SK-N-SH (cell line): ENCODE results near the gene C4orf54. TPM values are rescaled to one million over a fixed set of nuclear protein-coding genes. Genes with fewer than 3 reads are reported as not detected.

Source experiments
- CTCF ChIA-PET: fragments of 300-600, 350-600 bp; formaldehyde crosslinking; extraction: SDS; loops from one replicate; lab custom pipeline; 2021; lab: Yijun Ruan, JAX
- POLR2A ChIA-PET: fragments of 350-600 bp; sonication (Branson Sonifier 250); formaldehyde crosslinking; extraction: SDS; loops from one replicate; lab custom pipeline; 2020; ENCODE audit warnings: antibody characterized with exemption, inconsistent platforms; lab: Yijun Ruan, JAX
- DNase-seq: peaks from one replicate; pipeline ENCODE4 v3.0.0; 2012
- H2AFZ ChIP-seq: fragments of 200-600 bp; sonication (generic); 2 replicates; pipeline ENCODE4 v1.8.1; 2016; ENCODE audit warnings: antibody characterized with exemption, mild to moderate bottlenecking, low read depth
- H3F3A ChIP-seq: fragments of 200-600 bp; sonication (generic); replicated peaks from 2 replicates; pipeline ENCODE3; 2016; ENCODE audit warnings: antibody characterized with exemption, mild to moderate bottlenecking; ENCODE audit not compliant: insufficient read depth
- H3K27ac ChIP-seq, 2 experiments: fragments of 200-500 bp in 1 of 2; fragments of 200-600 bp in 1 of 2; sonication (Bioruptor generic) in 1 of 2; sonication (generic), shearing (Covaris generic) in 1 of 2; 2 replicates each; pipeline versions ENCODE4 v1.5.1 to v1.6.1; 2014 to 2016; ENCODE audit warnings: low read depth in 2 of 2, inconsistent platforms in 1 of 2, low read length in 1 of 2, mild to moderate bottlenecking in 1 of 2, mixed read lengths in 1 of 2
- H3K27me3 ChIP-seq: fragments of 200-600 bp; sonication (generic), shearing (Covaris generic); 2 replicates; pipeline ENCODE4 v1.6.1; 2016; ENCODE audit warnings: mixed run types; ENCODE audit not compliant: insufficient read depth
- H3K36me3 ChIP-seq, 2 experiments: fragments of 200-500 bp in 1 of 2; fragments of 200-600 bp in 1 of 2; sonication (Bioruptor generic) in 1 of 2; sonication (generic) in 1 of 2; replicated peaks in 1 of 2; 2 replicates each; pipeline versions ENCODE3 to v1.5.1; 2014 to 2016; ENCODE audit warnings: low read length in 1 of 2, mild to moderate bottlenecking in 1 of 2; ENCODE audit not compliant: insufficient read depth in 2 of 2, control insufficient read depth in 1 of 2
- H3K4me1 ChIP-seq, 2 experiments: fragments of 200-500 bp in 1 of 2; fragments of 200-600 bp in 1 of 2; sonication (Bioruptor generic) in 1 of 2; sonication (generic), shearing (Covaris generic) in 1 of 2; 2 replicates each; pipeline versions ENCODE4 v1.5.1 to v1.6.1; 2014 to 2016; ENCODE audit warnings: low read depth in 1 of 2, low read length in 1 of 2, mixed run types in 1 of 2; ENCODE audit not compliant: insufficient read depth in 2 of 2, control insufficient read depth in 1 of 2
- H3K4me2 ChIP-seq: fragments of 200-600 bp; sonication (generic), shearing (Covaris generic); 2 replicates; pipeline ENCODE4 v1.6.1; 2017; ENCODE audit warnings: mixed run types
- H3K4me3 ChIP-seq, 2 experiments: fragments of 200-500 bp in 1 of 2; fragments of 200-600 bp in 1 of 2; sonication (Bioruptor generic) in 1 of 2; sonication (generic), shearing (Covaris generic) in 1 of 2; 2 replicates each; pipeline versions ENCODE4 v1.5.1 to v1.8.1; 2014 to 2016; ENCODE audit warnings: low read depth in 2 of 2, inconsistent platforms in 1 of 2, low read length in 1 of 2, mild to moderate bottlenecking in 1 of 2, mixed read lengths in 1 of 2, moderate library complexity in 1 of 2
- H3K79me2 ChIP-seq: fragments of 200-600 bp; sonication (generic); 2 replicates; pipeline ENCODE4 v1.8.1; 2017; ENCODE audit warnings: mild to moderate bottlenecking; ENCODE audit not compliant: insufficient read depth
- H3K9ac ChIP-seq: fragments of 200-600 bp; sonication (generic); 2 replicates; pipeline ENCODE4 v1.6.1; 2017; ENCODE audit warnings: mixed run types
- H3K9me2 ChIP-seq: fragments of 200-600 bp; sonication (generic); 2 replicates; pipeline ENCODE4 v1.6.1; 2017; ENCODE audit warnings: mixed run types
- H3K9me3 ChIP-seq: fragments of 200-600 bp; sonication (generic); 2 replicates; pipeline ENCODE4 v1.6.1; 2017; ENCODE audit warnings: mixed run types, mild to moderate bottlenecking, moderate library complexity
- H4K20me1 ChIP-seq: fragments of 200-600 bp; sonication (generic); 2 replicates; pipeline ENCODE4 v1.6.1; 2017; ENCODE audit warnings: mild to moderate bottlenecking, mixed run types; ENCODE audit not compliant: insufficient read depth
- CHD2 ChIP-seq: fragments of 150-350 bp; IDR thresholded peaks from 2 replicates; pipeline ENCODE4 v1.6.1; 2018; ENCODE audit warnings: low read length; ENCODE audit not compliant: partially characterized antibody
- IRF3 ChIP-seq: fragments of 150-350 bp; IDR thresholded peaks from 2 replicates; pipeline ENCODE4 v1.6.1; 2016; ENCODE audit warnings: mild to moderate bottlenecking, low read depth, low read length
- POLR2AphosphoS5 ChIP-seq: IDR thresholded peaks from 2 replicates; pipeline ENCODE4 v1.6.1; 2012; ENCODE audit warnings: low read depth, low read length
- REST ChIP-seq: IDR thresholded peaks from 2 replicates; pipeline ENCODE4 v1.6.1; 2012; ENCODE audit warnings: mild to moderate bottlenecking, low read depth, low read length, moderate library complexity
- RFX5 ChIP-seq: IDR thresholded peaks from 2 replicates; pipeline ENCODE4 v1.6.1; 2012; ENCODE audit warnings: mild to moderate bottlenecking, improper control_type of control experiment, low read length
- WGBS: methylation state at CpG from one replicate; pipeline ENCODE4 v1.1.6; 2017; ENCODE audit warnings: low lambda C conversion rate; 5-methylcytosine and 5-hydroxymethylcytosine counted together
- polyA plus RNA-seq, 3 experiments: library from polyadenylated mRNA; depleted of rRNA; stranded (reverse); fragments of >200 nt; gene quantifications; 2 replicates each; pipeline ENCODE4 v1.2.3, GENCODE V29; 2012
- TF ChIP-seq, protein P1 (sequence below): IDR thresholded peaks from 2 replicates; pipeline ENCODE4 v1.4.0; 2012; ENCODE audit warnings: low read depth, borderline replicate concordance
- TF ChIP-seq, protein P2 (sequence below): IDR thresholded peaks from 2 replicates; pipeline ENCODE4 v1.4.0; 2012; ENCODE audit warnings: low read depth, borderline replicate concordance
- TF ChIP-seq, protein P3 (sequence below): IDR thresholded peaks from 2 replicates; pipeline ENCODE4 v1.4.0; 2012; ENCODE audit warnings: low read depth

Gene C4orf54
- polyA plus RNA-seq, 1 of the 3 experiments (the other 2 are of a cell fraction), result not detected

DNA sequence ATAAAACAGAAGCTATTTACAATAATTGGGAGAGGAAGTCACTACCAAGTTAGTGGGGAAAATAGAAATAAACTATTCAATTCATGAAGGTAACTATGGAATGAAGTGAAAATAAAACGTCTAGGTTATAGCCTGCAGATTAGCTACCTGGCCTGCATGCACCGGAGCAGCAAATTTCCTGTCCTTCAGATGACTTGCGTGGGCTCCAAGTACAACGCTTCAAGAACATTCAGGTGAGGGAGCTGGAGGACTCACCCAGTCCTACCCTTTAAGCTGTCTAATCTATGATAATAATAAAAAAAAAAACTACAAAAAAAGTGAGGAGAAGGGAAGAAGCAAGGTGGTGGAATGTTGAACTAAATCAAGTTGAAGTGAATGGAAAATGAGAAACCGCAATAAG lies 13.2 kb downstream of the C4orf54 start (continued):
- TF ChIP-seq REST, result no peak

DNA sequence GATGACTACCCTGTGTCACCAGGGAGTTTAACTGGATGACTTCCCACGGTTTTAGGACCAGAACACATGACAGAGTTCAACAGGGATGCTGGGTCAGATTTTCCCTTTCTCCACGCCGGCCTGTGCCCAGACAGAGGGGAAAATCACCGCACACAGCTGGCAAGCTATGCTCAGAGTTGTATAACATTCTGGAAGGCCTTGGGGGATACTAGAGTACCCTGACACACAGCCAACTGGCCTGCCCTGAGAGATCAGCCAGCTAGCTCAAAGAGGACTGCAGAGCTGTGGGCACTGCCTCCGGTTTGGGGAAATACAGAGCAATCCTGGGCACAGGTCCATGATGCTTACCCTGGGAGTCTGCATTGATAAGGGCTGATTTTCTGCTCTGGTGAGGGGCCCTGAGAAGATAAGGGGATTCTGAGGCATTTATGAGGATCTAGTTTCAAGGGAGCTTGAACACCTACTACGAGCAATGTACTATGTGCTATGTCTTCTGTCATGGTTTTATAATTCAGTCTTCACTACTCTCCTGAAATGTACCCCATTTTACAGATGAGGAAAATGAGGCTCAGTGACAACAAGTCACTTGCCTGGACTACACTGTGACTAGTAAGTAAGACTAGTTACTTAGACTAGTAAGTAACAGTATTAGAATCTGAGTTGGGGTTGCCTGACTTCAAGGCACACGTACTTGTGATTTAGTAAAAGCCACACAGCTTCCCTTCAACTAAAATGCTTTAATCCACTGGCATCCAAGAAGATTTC lies 14.7 kb downstream of the C4orf54 start:
- H3K9ac ChIP-seq, result no peak overlapping the region
- no peak overlapping the region for H3K4me3 ChIP-seq
- no peak for DNase-seq
- no peaks in the 10 kb centered on the region for H3K79me2 ChIP-seq
- H3K9me3 ChIP-seq, result no peaks in the 10 kb centered on the region
- WGBS, result 67% methylated on average over 7 of the region's 7 CpGs
- H3K4me2 ChIP-seq, result no peak overlapping the region
- peaks cover 0 to 3% of the 10 kb centered on the region in 2 experiments; a peak in 1 of 4 replicates for H3K4me1 ChIP-seq
- H2AFZ ChIP-seq, result no peak overlapping the region
- TF ChIP-seq CHD2 (no peak), POLR2AphosphoS5 (no peak), RFX5 (no peak), IRF3 (no peak), REST (no peak)
- TF ChIP-seq, protein P1, sequence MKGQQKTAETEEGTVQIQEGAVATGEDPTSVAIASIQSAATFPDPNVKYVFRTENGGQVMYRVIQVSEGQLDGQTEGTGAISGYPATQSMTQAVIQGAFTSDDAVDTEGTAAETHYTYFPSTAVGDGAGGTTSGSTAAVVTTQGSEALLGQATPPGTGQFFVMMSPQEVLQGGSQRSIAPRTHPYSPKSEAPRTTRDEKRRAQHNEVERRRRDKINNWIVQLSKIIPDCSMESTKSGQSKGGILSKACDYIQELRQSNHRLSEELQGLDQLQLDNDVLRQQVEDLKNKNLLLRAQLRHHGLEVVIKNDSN, result no peak
- TF ChIP-seq, protein P2, sequence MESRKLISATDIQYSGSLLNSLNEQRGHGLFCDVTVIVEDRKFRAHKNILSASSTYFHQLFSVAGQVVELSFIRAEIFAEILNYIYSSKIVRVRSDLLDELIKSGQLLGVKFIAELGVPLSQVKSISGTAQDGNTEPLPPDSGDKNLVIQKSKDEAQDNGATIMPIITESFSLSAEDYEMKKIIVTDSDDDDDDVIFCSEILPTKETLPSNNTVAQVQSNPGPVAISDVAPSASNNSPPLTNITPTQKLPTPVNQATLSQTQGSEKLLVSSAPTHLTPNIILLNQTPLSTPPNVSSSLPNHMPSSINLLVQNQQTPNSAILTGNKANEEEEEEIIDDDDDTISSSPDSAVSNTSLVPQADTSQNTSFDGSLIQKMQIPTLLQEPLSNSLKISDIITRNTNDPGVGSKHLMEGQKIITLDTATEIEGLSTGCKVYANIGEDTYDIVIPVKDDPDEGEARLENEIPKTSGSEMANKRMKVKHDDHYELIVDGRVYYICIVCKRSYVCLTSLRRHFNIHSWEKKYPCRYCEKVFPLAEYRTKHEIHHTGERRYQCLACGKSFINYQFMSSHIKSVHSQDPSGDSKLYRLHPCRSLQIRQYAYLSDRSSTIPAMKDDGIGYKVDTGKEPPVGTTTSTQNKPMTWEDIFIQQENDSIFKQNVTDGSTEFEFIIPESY, result no peak
- TF ChIP-seq, protein P3, sequence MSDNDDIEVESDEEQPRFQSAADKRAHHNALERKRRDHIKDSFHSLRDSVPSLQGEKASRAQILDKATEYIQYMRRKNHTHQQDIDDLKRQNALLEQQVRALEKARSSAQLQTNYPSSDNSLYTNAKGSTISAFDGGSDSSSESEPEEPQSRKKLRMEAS, result no peak
- H4K20me1 ChIP-seq, result no peaks in the 10 kb centered on the region
- H3K27me3 ChIP-seq, result no peaks in the 10 kb centered on the region
- ChIA-PET POLR2A (no interaction called here), CTCF (interaction anchor here (0.6 kb wide), 1 partner anchor 155 kb away, joined by 3 read pairs; no protein-coding TSS in a partner anchor)
- no peaks in the 10 kb centered on the region for H3K36me3 ChIP-seq
- no peaks in the 10 kb centered on the region for H3K9me2 ChIP-seq
- H3F3A ChIP-seq, result no peaks in the 10 kb centered on the region
- H3K27ac ChIP-seq, result no peak overlapping the region
